CD4-positive, alpha-beta T cell treated with Interleukin-21 for 1 hour (primary cell): Measurements from ENCODE around the gene TAOK3.

Experiments
- DNase-seq: peaks from one replicate; pipeline ENCODE4 v3.0.0-alpha.2; 2020

TAOK3 gene

DNA sequence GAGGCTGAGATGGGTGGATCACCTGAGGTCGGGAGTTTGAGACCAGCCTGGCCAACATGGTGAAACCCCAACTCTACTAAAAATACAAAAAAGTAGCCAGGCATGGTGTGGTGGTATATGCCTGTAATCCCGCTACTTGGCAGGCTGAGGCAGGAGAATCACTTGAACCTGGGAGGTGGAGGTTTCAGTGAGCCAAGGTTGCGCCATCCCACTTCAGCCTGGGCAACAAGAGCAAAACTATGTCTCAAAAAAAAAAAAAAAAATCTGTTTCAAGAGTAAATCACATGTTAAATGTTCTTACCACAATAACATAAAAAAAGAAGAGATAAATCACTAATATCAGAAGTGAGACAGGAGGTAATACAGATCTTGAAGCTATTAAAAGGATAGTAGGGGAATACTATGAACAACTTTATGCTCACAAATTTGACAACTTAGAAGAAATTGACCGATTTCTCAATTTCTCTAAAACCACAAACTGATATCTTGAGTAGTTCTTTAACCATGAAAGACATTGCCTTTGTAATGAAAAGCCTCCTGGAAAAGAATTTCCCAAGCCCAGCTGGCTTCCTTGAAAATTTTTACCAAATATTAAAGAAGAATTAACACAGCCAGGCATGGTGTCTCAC is 37.7 kb downstream of the TAOK3 start:
- DNase-seq, result no peak

DNA sequence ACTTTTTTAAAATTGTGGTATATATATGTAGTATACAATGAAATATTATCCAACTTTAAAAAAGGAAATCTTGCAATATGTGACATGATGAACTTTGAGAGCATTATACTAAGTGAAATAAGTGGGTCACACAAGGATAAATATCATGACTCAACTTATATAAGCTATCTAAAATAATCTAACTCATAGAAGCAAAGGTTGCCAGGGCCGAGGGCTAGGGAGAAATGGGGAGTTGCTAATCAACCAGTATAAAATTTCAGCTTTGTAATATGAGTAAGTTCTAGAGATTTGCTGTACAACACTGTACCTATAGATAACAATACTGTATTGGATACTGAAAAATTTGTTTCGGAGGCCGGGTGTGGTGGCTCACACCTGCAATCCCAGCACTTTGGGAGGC is 38.5 kb downstream of the TAOK3 start:
- no peak for DNase-seq

DNA sequence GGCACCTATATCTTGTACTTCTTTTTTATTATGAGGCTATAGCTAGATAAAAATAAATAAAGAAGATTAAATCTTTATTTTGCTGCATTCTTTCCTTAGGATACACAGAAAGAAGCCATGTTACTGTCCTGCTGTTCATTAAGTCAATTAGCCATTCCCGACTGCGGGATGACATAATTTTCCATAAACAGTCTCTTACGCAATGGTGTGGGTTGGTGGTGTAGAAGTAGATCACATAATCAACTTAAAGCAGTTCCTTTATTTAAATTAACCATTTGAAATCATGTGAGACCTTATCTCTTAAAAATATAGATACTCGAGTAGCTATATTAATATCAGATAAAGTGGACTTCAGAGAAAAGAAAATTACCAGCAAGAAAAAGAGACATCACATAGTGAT is 40.2 kb downstream of the TAOK3 start:
- DNase-seq, result no peak

DNA sequence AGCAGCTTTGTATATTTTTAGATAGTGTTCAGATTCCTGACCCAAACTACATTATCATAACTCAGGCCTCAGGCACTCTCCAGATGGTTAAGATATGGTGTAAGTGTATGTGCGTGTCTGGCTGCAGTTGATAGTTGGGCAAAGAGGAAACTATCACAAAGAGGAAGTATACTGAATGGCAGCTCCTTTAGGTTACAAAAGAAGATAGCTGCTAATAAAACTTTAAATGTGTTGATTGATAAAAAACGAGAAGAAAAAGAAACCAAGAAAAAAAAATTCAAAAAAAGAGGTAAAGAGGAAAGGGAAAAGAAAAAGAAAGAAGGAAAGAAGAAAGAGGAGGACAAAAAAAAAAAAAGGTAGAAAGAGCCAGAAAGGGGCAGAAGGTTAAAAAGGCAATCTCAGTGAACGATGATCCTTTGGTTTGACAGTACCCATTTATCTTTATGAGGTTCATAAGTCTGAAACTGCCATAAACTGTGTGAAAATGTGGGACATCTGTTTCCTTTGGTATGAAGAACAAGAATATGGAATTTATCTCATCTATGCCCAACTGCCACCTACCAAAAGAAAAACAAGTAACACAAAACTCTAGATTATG is 42.2 kb downstream of the TAOK3 start:
- DNase-seq, result no peak

DNA sequence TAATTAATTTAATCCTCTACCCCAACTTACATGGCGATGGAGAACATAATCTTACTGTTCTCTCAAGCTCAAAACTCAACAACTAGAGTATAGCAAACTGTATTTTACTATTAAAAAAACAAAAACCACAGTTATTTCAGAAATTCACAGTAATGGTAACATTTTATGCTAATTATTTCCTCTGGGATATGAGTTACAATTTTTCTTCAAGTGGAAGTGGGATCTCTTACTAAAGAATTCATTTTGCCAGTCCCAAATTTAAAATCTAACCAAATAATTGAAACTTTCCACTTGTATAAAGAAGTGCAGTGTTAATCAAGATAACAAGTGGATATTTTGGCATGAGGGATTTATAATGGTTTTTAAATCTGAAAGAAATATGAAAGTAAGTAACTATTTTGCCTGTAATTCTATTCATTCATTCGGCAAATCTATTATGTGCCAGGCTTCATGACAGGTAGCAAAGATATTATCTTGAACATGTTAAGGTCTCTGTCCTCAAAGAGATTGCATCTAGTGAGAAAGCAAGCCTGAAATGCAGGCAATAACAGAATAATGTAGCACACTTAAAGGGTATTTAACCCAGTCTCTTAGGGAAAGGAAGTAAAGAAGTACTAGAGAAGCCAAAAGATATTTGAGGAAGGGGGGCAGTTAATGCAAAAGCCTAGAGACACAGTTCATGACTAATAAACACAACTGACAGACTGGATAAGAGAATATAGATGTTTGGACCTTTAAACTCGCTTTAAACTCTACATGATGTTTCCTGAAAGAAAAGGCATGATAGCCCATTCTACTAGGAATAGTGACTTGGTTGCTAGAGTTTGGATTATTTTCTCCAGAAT is 44.0 kb downstream of the TAOK3 start:
- DNase-seq, result no peak

DNA sequence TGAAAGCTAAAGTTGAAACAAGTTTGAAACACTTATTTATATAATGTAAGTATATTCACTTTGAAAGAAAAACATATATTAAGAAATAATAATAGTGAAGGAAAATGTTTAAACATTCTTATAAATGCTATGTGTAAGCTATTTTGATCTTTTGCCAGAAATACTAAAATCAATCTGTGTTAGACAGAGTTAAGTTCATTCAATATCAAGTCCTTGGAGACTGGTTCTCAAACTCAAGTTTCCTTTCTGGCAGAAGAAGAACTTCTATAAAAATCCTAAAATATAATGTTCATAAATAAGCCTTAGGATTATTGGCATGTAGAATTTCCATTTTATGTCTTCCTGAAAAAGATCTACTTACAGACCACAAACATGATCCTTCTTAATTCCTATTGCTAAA is 45.3 kb downstream of the TAOK3 start:
- no peak for DNase-seq

DNA sequence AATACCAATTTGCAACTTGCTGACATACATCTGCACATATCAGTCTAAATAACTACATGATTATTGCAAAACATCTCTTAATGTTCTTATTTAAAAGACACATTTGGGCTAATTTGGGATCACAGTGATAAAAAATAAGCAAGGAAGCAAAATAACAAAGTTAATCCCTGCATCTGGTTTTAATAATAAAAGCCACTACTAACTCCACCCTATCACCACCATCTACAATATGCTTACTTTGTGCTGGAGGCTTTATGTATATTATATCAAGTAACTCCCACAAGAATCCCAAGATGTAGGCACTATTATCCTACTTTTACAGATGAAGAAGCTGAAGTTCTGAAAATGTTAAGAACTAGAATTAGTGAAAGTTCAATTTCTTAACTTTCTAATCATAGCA is 45.7 kb downstream of the TAOK3 start:
- no peak for DNase-seq

DNA sequence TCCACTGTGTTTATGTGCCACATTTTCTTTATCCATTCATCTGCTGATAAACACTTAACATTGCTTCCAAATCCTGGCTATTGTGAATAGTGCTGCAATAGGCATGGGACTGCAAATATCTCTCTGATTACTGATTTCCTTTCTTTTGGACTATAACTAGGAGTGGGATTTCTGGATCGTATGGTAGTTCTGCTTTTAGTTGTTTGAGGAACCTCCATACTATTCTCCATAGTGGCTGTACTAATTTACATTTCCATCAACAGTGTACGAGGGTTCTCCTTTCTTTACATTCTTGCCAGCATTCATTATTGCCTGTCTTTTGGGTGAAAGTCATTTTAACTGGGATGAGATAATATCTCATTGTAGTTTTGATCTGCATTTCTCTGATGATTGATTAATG is 47.6 kb downstream of the TAOK3 start:
- no peak for DNase-seq

DNA sequence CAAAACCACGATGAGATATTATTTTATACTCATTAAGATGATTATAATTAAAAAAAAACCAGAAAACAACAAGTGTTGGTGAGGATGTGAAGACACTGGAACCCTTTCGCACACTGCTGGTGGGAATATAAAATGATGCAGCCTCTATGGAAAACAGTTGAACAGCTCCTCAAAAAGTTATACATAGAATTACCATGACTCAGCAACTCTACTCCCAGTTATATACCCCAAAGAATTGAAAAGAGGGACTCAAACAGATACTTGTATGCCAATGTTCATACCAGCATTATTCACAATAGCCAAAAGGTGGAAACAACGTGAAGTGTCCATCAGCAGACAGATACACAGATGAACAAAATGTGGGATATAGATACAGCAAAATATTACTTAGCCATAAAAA is 53.1 kb downstream of the TAOK3 start:
- no peak for DNase-seq

DNA sequence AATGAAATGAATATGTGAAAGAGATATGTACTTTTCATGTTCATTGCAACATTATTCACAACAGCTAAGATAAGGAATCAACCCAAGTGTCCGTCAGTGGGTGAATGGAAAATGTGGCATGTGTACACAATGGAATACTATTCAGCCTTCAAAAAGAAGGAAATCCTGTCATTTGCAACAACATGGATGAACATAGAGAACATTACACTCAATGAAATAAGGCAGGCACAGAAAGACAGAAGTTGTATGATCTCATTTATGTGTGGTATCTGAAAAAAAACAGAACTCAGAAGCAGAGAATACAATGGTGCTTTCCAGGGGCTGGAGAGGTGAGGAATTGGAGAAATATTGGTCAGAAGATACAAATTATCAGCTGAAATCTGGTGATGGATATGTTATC is 54.0 kb downstream of the TAOK3 start:
- DNase-seq, result no peak

DNA sequence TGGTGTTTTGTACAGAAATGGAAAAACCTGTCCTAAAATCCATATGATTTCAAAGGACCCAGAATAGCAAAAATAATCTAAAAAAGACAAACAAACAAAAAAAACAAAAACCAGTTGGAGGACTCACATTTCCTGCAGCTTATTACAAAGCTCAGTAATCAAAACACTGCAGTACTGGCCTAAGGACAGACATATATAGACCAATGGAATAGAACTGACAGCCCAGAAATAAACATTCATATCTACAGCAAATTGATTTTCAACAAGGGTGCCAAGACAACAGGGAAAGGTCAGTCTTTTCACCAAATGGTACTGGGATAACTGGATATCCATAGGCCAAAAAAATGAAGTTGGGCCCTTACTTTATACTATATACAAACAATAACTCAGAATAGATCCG is 55.0 kb downstream of the TAOK3 start:
- no peak for DNase-seq

DNA sequence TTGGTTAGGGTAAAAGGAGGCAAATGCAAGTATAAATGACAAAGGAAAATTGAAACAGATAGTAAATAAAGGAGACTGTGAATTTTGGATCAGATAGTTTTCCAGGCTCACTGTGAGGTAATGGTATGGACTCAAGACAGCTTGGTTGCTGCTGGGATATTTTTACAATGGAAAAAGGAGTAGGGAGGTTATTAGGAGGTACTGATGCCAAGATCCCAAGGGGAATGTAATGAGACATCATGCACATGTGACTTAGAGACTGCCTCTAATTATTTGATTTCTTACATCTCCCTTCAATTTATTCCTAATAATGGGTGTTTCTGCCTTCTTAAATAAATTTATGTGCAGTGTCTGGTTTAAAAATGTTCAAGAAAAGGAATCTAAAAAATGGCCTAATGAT is 56.9 kb downstream of the TAOK3 start:
- DNase-seq, result no peak

DNA sequence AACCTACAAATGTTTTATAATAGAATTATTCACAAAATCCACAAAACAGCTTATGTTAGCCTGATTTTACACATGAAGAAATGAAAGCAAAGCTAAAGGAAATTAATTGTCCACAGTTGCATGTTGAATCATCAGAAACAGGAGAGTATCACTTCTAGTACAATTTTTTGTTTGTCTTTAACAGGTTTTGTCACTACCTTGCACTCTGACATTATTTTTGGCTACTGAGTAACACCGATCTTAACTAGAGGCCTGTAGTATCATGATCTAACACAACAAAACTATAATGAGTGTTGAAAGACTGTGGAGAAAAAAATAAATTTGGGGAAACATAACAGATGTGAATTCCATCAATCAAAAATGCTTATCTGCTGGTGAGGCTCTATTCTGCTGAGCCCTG is 60.1 kb downstream of the TAOK3 start:
- no peak for DNase-seq

DNA sequence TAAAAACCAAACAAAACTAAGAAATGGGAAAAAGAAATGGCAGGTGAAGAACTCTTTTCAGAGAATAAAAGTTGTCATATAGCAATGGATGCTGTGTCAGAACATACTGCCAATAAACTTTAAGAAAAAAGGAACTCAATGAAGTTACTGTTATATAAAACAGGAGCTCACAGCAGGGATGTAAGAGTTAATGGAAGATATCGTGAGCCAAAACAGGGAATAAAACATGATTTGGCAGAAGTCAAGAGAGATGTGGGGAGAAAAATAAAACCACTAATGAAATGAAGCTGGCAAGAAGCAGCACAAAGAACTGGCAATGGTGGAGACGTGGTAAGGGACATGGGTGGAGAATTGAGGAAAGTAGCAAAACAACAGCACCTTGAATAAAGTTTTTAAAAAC is 61.0 kb downstream of the TAOK3 start:
- DNase-seq, result no peak

DNA sequence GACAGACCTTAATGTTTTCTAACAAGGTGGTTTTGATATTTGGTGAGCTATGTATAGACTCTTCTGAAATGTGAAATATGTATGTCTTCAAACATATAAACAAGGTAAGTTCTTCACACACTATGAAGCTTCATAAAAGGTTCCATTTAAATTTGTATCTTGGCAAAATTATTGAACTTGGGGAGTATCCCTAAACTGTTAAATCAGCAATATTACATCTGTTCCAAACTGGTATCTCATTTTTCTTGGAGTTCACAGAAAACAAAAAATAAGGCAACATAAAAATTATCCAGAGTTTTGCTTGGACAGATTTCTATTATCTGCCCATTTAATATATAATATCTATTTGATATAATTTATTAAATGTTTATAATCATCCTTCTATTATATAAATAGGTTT is 62.4 kb downstream of the TAOK3 start:
- no peak for DNase-seq

DNA sequence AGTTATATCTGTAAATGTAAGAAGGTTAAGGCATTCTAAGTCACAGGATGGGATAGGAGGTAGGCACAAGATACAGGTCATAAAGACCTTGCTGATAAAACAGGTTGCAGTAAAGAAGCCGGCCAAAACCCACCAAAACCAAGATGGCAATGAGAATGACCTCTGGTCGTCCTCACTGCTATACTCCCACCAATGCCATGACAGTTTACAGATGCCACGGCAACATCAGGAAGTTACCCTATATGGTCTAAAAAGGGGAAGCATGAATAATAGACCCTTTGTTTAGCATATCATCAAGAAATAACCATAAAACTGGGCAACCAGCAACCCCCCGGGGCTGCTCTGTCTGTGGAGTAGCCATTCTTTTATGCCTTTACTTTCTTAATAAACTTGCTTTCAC is 64.7 kb downstream of the TAOK3 start:
- DNase-seq, result peak; percentile 24

DNA sequence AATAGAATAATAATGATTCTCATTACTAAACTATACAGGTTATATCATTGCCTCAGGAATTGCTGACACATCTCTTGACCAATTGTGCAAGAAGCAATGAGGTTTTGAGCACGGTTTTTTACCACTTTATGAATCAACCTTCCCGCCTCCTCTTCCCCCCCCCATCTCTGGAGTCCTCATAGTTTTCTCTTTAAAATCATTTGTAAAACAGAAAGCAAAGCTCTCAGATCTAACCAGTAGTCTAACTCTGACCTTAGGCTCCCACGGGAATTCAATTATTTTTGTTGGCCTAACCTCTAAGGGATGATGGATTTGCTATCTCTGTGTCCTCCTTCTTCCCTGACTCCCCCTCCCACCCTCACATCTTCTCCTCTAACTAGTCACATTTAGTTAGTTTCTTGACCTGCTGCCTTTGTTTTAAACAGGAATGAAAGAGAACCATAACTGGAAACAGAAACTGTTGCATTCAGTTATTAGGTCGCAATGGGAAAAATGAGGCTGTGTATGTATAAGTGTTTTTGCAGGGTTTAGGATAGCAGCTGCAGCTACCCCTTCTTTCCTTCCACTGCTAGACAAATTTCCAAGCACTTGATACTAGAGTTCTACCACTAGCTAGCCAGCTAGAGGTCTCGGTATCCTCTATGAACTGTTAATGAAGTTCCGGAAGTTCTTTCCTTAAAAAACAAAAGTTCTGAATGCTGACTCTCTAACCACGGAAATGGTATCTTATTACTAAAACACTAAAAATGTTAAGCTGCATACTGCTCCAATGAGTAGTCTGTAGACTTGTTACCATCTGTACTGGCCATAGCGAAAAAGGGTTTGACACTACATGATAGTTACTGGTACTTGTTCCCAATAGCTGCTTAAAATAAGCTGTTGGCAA is 65.4 kb downstream of the TAOK3 start:
- no peak for DNase-seq

DNA sequence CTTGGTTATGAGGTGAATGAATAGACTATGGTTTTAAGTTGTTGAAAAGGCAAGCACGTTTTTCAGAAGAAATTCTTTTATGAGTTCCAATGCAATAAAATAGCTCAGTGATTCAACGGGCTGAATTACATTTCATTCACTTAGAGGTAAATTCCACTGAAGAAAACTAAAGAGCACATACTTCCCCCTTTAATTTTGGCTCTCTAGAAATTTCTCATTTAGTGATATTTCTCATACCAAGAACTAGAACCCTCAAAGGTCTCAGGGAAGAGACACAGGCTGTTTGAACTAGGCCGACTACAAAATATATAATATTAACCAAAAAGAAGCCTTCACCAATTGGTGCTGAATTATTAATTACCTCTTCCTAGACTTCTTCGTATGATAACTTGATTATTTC is 68.6 kb downstream of the TAOK3 start:
- DNase-seq, result no peak

DNA sequence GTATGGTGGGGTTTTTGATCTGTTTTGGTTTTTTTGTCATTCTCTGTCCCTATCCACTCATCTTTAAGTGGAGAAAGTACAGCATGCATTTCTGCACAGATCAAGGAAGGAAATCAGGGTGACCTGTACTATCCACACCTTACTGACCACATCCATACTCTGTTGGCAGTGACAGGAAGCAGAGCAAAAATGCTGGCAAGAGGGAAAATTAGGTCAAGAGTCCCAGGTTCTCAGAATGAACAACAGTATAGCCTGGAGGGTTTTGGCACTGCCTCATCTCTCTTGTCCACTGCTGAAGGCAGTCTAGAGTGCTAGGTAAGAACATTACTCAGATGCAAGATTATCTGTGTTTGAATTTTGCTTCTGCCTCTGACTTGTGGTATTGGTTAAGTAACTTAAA is 70.7 kb downstream of the TAOK3 start:
- no peak for DNase-seq

DNA sequence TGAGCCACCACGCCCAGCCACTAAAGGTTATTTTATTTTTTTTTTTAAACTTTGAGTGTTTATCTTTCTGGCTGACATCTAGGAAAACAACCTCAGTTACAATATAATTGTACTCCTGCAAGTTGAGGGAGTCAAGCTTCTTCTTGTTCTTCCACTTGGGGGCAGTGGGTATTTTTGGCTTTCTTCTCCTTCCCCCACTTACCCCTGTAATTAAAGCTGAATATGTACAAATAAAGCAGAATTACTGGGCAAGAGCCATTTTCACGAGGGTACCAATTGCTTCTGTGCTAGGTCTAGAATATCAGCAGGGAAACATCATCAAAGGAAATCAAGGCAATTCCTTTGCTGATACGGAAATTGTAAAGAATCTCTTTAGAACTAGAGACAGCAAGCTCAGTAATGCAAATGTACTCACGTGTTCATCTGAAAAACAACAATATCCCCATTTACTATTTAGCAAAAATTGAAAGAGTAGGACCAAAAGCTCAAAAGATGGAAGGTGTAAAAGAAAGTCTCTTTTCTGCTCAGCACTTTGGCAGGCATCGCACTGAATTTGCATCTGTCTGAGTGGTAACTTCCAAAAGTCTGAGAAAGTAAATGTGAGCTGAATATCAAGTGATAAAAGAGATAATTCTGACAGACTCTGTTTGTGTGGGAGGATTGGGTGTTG is 72.8 kb downstream of the TAOK3 start:
- DNase-seq, result no peak

DNA sequence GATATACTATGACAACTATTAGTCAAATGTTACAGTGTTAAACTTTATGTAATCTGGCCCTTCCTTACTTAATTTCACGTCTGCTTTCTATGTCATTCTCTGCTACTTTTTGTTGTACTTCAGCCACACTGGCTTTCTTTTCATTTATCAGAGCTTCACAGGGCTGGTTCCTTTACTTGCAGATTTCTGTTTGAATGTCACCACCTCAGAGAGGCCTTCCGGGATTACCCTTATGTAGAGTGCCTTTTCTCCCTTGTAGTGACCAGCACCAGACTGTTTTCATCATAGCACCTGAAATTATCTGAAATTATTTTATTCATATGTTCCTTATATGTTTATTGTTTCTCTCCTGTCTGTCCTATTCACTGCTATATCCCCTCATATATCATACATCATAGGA is 75.4 kb downstream of the TAOK3 start:
- DNase-seq, result no peak

DNA sequence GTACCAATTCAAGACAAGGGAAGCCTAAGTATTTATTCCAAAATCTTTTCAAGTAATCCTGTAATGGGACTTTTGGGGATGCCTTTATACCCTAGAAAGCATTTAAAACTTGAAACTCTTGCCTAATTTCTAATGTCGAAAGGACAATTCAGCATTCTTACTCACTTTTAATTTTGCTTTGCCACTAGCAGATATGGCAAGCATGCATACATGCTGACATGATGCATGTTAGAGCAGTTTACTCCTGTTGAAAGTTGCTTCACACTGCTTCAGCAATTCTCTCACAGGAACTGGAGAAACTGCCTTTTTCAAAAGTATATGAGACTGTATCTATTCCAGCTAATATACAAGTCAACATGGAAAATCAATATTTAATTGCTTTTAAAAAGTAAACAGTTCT is 79.9 kb downstream of the TAOK3 start:
- DNase-seq, result no peak

DNA sequence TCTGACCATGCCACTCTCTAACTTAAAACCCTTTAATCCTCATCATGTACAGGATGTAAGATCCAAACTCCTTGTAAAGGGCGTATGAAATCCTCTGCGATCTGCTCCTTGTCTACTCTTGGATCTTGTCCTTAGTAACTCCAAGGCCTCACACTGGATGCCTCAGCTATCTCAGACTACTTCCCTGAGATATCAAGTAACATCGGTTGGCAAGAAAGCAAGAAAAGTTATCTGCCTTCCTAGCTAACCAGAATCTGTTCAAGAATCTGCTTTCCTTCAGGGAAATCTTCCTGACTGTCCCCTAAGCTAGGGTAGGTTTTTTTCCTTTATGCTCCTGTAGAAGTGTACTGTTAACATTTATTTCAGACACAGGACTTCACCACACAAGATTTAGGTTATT is 82.6 kb downstream of the TAOK3 start:
- no peak for DNase-seq
